Measurements from ENCODE around the gene DOC2A.
A peak's percentile ranks its signal among the peaks of the same experiment; 100 is the strongest.
"Not testable (repeated sequence)": the region's sequence is repeated elsewhere in the genome, so short reads cannot be mapped to it uniquely, and the experiment has no call there.

DOC2A gene

GRCh38 chr16:29974291-29975133, 36.3 kb downstream of the DOC2A start:
- Mint-ChIP-seq H3K27me3 (no peaks in the 10 kb centered on the region), H3K4me3 (peak overlapping the region; percentile 97 to 98), H3K4me1 (ENCODE audit: low read depth in 2 of 2) (peaks cover 31 to 41% of the 10 kb centered on the region in 2 donors), H3K9me3 (no peaks in the 10 kb centered on the region), H3K27ac (peak overlapping the region; percentile 97), H3K36me3 (ENCODE audit: insufficient read depth) (peaks cover 26% of the 10 kb centered on the region)
- DNase-seq: no peak
- peak; percentile 10 for ATAC-seq (replicated peaks)

- Mint-ChIP-seq H3K4me3 (peak within 1 kb of the TSS; percentile 97 to 98), H3K9me3 (no peaks in the 10 kb centered on the region), H3K27ac (peak within 1 kb of the TSS; percentile 97), H3K4me1 (ENCODE audit: low read depth in 2 of 2) (peaks cover 31 to 41% of the 10 kb centered on the region in 2 donors), H3K36me3 (ENCODE audit: insufficient read depth) (peaks cover 29% of the 10 kb centered on the region), H3K27me3 (no peaks in the 10 kb centered on the region)
- ATAC-seq (replicated peaks): peak; percentile 96
- peak; percentile 86 to 92 (median 91) for DNase-seq
Measured at GRCh38 chr16:29973384-29974246, 37.2 kb downstream of the DOC2A start, which contains the start of gene TAOK2. Gene TAOK2 (plus strand): TSS chr16:29973868. CDS start chr16:29977773, 3,905 bp downstream.

- Mint-ChIP-seq H3K4me1 (ENCODE audit: low read depth in 2 of 2) (peaks cover 31 to 38% of the 10 kb centered on the region in 2 donors), H3K4me3 (peak overlapping the region; percentile 97 to 98), H3K27ac (peak overlapping the region; percentile 97), H3K9me3 (no peaks in the 10 kb centered on the region), H3K36me3 (ENCODE audit: insufficient read depth) (peaks cover 30% of the 10 kb centered on the region), H3K27me3 (no peaks in the 10 kb centered on the region)
- ATAC-seq (replicated peaks): no peak
- DNase-seq: no peak
Measured at GRCh38 chr16:29972992-29973383, 37.8 kb downstream of the DOC2A start.

- Mint-ChIP-seq H3K36me3 (ENCODE audit: insufficient read depth) (peaks cover 30% of the 10 kb centered on the region), H3K27ac (peak overlapping the region; percentile 97), H3K4me3 (peak overlapping the region; percentile 97 to 98), H3K9me3 (no peaks in the 10 kb centered on the region), H3K27me3 (no peaks in the 10 kb centered on the region), H3K4me1 (ENCODE audit: low read depth in 2 of 2) (peaks cover 31 to 38% of the 10 kb centered on the region in 2 donors)
- no peak for ATAC-seq (replicated peaks)
- DNase-seq: no peak
Measured at GRCh38 chr16:29972500-29972899, 38.3 kb downstream of the DOC2A start.

DNA sequence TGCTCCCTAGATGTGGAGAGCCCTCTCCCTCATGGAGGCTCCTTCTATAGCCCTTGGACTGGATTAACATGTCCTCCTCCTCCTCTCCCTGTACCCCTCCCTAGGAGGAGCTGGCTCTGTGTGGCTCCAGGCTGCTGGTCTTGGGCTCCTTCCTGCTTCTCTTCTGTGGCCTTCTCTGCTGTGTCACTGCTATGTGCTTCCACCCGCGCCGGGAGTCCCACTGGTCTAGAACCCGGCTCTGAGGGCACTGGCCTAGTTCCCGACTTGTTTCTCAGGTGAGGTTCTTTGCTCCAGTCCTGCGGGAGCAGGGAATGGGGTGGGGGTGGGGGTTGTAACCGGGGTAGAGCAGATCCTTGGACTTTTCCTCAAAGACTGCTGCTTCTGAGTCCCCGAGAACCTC, 39.5 kb downstream of the DOC2A start:
- H3K27ac Mint-ChIP-seq: peak overlapping the region in 1 of 2 donors; percentile 53

GRCh38 chr16:29968205-29968604, 42.6 kb downstream of the DOC2A start:
- Mint-ChIP-seq H3K27me3 (no peaks in the 10 kb centered on the region), H3K4me1 (ENCODE audit: low read depth in 2 of 2) (peaks cover 5 to 11% of the 10 kb centered on the region in 2 donors), H3K4me3 (no peak overlapping the region), H3K36me3 (ENCODE audit: insufficient read depth) (peaks cover 16% of the 10 kb centered on the region), H3K9me3 (no peaks in the 10 kb centered on the region), H3K27ac (no peak overlapping the region)
- DNase-seq (no peak), ATAC-seq (replicated peaks) (no peak)

More for the DNA sequence above, 39.5 kb downstream of the DOC2A start:
- Mint-ChIP-seq H3K4me3 (no peak overlapping the region), H3K36me3 (ENCODE audit: insufficient read depth) (peaks cover 30% of the 10 kb centered on the region), H3K4me1 (ENCODE audit: low read depth in 2 of 2) (peaks cover 26 to 29% of the 10 kb centered on the region in 2 donors), H3K27me3 (no peaks in the 10 kb centered on the region), H3K9me3 (no peaks in the 10 kb centered on the region)
- ATAC-seq (replicated peaks) (no peak), DNase-seq (no peak)

- DNase-seq (no peak), ATAC-seq (replicated peaks) (no peak)
- Mint-ChIP-seq H3K4me3 (peak overlapping the region; percentile 88 to 89), H3K27ac (peak overlapping the region; percentile 91 to 97), H3K9me3 (no peaks in the 10 kb centered on the region), H3K27me3 (no peaks in the 10 kb centered on the region), H3K36me3 (ENCODE audit: insufficient read depth) (peaks cover 9% of the 10 kb centered on the region), H3K4me1 (ENCODE audit: low read depth in 2 of 2) (peaks cover 13 to 21% of the 10 kb centered on the region in 2 donors)
Measured at GRCh38 chr16:29963021-29963743, 47.6 kb downstream of the DOC2A start.

- Mint-ChIP-seq H3K36me3 (ENCODE audit: insufficient read depth) (peaks cover 9% of the 10 kb centered on the region), H3K27ac (peak overlapping the region; percentile 91 to 97), H3K4me1 (ENCODE audit: low read depth in 2 of 2) (peaks cover 13 to 21% of the 10 kb centered on the region in 2 donors), H3K9me3 (no peaks in the 10 kb centered on the region), H3K4me3 (peak overlapping the region; percentile 88 to 89), H3K27me3 (no peaks in the 10 kb centered on the region)
- ATAC-seq (replicated peaks): no peak
- DNase-seq: no peak
Measured at GRCh38 chr16:29962344-29962994, 48.4 kb downstream of the DOC2A start.

- H3K9me3 Mint-ChIP-seq: no peaks in the 10 kb centered on the region
- peak; percentile 88 for ATAC-seq (replicated peaks)
- H3K36me3 Mint-ChIP-seq (ENCODE audit: insufficient read depth): peaks cover 9% of the 10 kb centered on the region
- H3K27me3 Mint-ChIP-seq: no peaks in the 10 kb centered on the region
- peak within 1 kb of the TSS; percentile 88 to 89 for H3K4me3 Mint-ChIP-seq
- peak within 1 kb of the TSS; percentile 91 to 97 for H3K27ac Mint-ChIP-seq
- H3K4me1 Mint-ChIP-seq (ENCODE audit: low read depth in 2 of 2): peaks cover 13 to 21% of the 10 kb centered on the region in 2 donors
- peak; percentile 90 to 96 (median 96) for DNase-seq
Measured at GRCh38 chr16:29961479-29962343, 49.1 kb downstream of the DOC2A start, which contains the start of gene TMEM219. Gene TMEM219 (plus strand): TSS chr16:29962079. CDS start chr16:29963144, 1,065 bp downstream.

DNA sequence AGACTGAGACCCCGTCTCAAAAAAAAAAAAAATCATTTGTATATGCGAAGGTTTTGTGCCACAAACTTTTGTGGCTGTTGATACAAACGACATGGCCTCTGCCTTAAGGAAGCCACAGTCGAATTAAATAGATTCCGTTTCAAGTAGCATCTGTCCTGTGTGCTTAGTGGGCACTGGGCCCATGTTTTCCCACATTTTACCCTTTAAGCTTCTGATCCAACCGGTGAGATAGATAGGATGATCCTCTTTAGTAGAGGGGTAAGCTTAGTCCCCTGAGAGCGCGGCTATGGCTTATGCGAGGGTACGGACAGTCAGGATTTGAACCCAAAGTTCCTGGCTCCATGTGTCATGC, 49.7 kb downstream of the DOC2A start:
- DNase-seq (no peak), ATAC-seq (replicated peaks) (no peak)
- peaks cover 13 to 21% of the 10 kb centered on the region in 2 donors for H3K4me1 Mint-ChIP-seq (ENCODE audit: low read depth in 2 of 2)
- no peaks in the 10 kb centered on the region for H3K9me3 Mint-ChIP-seq
- H3K27me3 Mint-ChIP-seq: no peaks in the 10 kb centered on the region
- peak overlapping the region; percentile 88 to 89 for H3K4me3 Mint-ChIP-seq
- H3K27ac Mint-ChIP-seq: peak overlapping the region; percentile 91 to 97
- H3K36me3 Mint-ChIP-seq (ENCODE audit: insufficient read depth): peaks cover 9% of the 10 kb centered on the region

GRCh38 chr16:29959821-29960220, 51.0 kb downstream of the DOC2A start:
- H3K4me3 Mint-ChIP-seq; ATAC-seq (replicated peaks); DNase-seq; H3K9me3 Mint-ChIP-seq; H3K36me3 Mint-ChIP-seq (ENCODE audit: insufficient read depth); H3K27me3 Mint-ChIP-seq: not testable (repeated sequence)
- peaks cover 13 to 19% of the 10 kb centered on the region in 2 donors for H3K4me1 Mint-ChIP-seq (ENCODE audit: low read depth in 2 of 2)
- H3K27ac Mint-ChIP-seq: peak overlapping the region in 1 of 2 donors; percentile 35

GRCh38 chr16:29959293-29959692, 51.5 kb downstream of the DOC2A start:
- no peak overlapping the region for H3K4me3 Mint-ChIP-seq
- peaks cover 8% of the 10 kb centered on the region for H3K36me3 Mint-ChIP-seq (ENCODE audit: insufficient read depth)
- no peak for ATAC-seq (replicated peaks)
- no peaks in the 10 kb centered on the region for H3K9me3 Mint-ChIP-seq
- DNase-seq: no peak
- peaks cover 13 to 17% of the 10 kb centered on the region in 2 donors for H3K4me1 Mint-ChIP-seq (ENCODE audit: low read depth in 2 of 2)
- no peaks in the 10 kb centered on the region for H3K27me3 Mint-ChIP-seq
- peak overlapping the region in 1 of 2 donors; percentile 35 for H3K27ac Mint-ChIP-seq

Measured in effector memory CD8-positive, alpha-beta T cell (primary cell).